NCI-H345 (cell line): ENCODE results near the gene CELF6.
A peak's percentile ranks its signal among the peaks of the same experiment; 100 is the strongest.
"Not testable (repeated sequence)": the region's sequence is repeated elsewhere in the genome, so short reads cannot be mapped to it uniquely, and the experiment has no call there.

Experiments used
- DNase-seq: peaks from one replicate; lab custom pipeline; 2025; lab: John Stamatoyannopoulos, UW

The CELF6 gene

DNA sequence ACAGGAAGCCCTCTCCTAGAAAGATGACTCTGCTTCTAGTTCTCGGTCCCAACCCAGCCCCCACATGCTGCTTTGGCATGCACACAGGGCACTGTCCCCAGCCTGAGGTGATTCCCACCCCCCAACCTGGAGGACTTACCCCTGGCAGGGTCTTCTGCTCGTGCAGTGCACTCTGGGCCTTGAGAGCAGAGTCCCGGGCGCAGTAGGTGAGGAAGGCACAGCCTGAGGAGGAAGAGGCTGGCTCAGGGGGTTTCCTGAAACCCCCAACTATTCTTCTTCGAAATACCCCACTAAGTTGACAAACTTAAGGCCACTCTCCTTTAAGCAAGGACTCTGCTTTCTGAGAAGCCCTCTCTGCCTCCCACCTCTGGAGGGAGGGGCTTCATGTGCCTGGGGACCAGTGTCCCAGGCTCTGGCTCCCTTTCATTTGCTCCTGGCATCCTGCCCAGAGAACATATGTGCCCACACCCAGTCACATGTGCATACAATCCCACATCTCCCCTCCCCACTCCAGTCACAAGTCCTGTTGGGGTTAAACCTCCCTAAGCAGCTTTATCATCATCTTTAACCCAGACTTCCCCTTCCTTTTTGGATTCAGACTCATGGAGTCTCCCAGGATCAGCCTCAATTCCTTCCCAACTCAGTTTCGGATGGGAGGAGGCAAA is 4.1 kb downstream of the CELF6 start:
- peak; percentile 75 for DNase-seq

GRCh38 chr15:72313881-72314280 is 6.1 kb downstream of the CELF6 start:
- DNase-seq: no peak

DNA sequence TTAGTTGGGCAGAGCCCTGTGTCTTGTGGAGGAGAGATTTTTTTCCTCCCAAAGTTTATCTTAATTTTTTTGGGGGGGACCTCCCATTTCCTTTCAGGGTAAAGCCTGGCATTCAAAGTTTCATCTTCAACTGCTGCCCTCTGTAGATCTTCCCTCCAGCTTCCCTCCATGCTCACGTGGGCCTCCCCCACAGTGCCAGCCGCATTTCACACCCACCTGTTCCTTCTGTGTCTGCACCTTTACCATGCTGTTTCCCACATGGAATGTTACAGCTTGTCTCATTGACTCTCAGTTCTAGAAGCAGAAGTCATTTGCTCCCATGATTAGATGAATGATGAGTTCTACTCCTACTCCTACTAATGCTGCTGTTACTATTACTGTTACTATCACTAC is 6.5 kb downstream of the CELF6 start:
- DNase-seq: no peak

- peak; percentile 48 for DNase-seq
These were observed 7.1 kb downstream of the CELF6 start for GRCh38 chr15:72312605-72313447.

GRCh38 chr15:72307026-72307425 is 12.9 kb downstream of the CELF6 start:
- no peak for DNase-seq

- DNase-seq: no peak
These were observed 13.7 kb downstream of the CELF6 start for GRCh38 chr15:72306211-72306785.

GRCh38 chr15:72304596-72304995 is 15.4 kb downstream of the CELF6 start:
- no peak for DNase-seq

DNA sequence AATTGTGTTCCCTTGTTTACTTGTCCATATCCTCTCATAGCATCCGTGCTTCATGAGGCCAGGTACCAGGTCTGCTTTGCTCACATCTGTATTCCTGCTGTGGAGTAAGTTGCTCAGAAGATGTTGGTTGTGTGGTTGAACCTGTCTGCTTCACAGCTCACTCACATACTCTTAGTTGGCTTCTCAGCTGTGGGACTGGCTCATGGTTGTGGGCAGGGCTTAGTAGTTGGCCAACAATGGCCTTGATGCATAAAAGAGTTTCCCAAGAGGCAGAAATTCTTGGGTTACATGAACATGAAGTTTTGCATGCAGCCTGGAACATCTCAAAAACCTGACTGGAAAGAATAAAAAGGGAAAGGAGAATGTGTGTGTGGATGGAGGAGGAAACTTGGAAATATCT is 17.0 kb downstream of the CELF6 start:
- no peak for DNase-seq

GRCh38 chr15:72289597-72290325 is 30.2 kb downstream of the CELF6 start:
- DNase-seq: no peak

DNA sequence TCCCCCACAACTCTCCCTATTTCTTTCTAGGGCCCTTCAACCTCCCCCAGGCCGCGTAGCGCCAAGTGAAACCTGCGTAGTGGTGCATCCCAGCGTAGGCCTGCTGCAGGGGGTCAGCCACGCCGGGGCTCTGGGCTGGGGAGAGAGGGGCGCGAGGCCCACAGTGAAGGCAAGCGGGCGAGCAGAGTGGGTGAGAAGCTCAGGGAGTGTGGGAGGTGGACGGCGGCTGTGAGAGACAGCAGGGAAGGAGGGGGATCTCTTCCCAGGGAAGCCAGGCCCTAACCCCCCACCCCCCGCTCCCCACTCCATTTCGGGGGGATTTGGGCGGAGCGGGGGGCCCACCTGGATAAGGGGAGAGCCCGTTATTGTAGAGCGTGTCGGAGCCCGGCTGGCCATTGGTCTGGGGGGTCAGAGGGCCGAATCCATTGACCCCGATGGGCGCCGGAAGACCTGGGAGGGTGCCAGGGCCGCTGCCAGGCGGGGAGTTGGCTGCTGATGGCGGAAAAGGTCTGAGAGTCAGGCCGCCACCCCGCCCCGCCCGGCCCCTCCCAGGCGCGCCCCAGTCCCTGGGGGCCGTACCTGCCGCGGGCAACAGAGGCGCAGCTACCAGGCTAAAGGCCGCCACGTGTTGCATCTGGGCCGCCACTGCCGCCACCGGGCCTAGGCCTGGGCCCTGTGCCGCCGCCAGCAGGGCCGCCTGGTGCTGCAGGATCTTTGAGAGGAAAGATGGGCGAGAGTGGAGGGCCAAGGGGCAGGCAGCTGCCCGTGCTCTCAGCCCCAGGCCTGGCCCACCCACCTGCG is 31.0 kb downstream of the CELF6 start:
- no peak for DNase-seq

DNA sequence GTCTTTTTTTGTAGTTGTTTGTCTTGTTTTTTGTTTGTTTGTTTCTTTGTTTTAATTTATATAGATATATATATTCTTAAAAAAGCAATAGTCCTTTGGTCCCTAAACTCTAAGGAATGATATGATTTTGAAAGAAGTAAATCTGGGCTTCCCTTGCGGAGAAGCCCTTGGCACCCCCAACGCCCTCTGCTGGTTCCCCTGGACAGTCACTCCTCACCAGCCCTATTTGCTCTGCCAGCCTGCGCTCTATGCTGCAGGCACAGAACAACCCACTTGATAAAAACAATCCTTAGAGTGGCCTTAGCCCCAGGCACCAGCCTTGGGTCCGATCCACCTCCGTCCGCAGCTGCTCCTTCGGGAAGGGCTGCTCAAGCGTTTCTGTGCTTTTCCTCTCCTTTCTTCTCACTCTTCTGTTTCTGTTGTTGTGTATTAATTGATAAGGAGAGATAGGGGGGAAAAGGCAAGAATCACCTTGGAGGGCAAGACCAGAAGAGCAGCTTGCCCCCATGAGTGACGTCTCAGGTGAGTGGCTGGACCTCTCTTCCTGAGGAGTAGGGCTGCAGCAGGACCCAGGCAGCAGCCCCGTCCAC is 33.9 kb downstream of the CELF6 start:
- DNase-seq: no peak

DNA sequence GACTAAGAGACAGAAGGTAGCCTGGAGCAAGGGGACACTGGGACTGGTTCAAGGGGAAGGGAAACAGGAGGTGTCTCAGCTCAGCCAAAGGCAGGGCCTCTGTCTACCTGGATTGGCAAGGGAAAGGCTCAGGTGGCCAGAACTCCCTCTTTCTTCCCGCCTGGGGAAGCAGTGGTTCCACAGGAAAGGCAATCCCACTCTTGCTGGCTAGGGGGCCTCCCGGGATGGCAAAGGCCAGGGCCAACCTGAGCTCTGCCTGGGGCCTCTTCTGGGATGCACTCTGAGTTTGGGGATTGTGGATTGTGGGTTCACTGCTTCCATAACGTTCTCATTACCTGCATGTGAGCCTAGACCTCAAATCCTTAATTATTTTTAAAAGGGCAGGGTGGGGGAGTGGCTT is 34.6 kb downstream of the CELF6 start:
- DNase-seq: no peak

GRCh38 chr15:72284781-72285180 is 35.2 kb downstream of the CELF6 start:
- no peak for DNase-seq

DNA sequence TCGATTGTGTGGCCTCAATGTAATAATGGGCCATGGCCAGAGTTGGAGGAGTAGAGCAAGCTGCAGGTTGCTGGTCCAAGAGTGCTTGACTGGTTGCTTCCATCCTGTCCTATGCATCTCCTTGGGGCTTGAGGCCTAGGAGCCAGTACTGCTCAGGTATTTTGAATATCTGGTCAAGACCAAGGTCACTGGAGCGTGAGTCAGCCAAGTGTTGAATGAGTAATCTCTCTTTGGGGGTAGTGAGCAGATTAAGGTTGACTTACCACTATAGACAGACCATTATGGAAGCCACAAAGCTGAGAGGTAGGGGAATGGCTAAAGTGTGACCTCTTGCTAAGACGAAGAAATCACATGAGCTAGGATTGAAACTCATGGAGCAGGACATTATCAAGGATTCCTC is 38.2 kb downstream of the CELF6 start:
- no peak for DNase-seq

DNA sequence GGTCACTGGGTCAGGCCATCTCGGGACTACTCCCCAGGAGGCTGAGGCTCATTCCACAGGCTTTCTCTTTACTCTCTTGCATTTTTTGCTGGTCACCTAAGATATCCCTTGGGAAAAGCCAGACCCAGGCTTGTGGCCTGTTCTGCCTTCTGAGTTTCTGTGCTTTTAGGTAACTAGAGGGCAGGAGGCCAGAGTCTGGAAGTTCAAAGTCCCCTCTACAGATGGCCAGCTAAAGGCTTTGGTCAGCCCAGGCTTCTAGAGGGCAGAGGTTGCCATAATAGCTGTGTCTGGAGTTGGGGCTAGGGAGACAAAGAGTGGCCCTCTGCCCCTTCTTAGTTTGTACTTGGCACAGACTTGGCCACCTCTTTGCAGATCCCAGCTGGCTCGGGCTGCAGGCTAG is 39.2 kb downstream of the CELF6 start:
- no peak for DNase-seq

GRCh38 chr15:72278737-72279136 is 41.2 kb downstream of the CELF6 start:
- no peak for DNase-seq

GRCh38 chr15:72276326-72276700 is 43.6 kb downstream of the CELF6 start:
- no peak for DNase-seq

DNA sequence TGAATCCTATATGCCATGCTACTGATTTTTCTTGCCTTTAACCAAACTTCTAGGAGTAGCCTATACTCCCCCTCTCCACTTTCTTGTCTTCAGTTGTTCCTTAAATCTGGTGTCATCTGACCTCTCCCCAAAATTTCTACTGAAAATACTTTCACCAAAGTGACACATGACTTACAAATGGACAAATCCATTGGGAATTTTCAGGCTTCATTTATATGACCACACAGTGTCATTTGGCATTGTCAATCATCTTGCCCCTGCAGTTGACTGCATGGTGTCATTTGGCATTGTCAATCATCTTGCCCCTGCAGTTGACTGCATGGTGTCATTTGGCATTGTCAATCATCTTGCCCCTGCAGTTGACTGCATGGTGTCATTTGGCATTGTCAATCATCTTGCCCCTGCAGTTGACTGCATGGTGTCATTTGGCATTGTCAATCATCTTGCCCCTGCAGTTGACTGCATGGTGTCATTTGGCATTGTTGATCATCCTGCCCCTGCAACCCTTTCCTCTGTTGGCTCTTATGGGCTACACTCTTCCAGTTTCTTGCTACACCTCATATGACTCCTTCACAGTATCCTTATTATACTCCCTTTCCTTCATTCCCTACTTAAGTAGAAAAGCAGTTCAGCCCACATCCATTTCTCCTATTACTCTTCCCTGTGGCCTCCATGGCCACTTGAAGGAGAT is 44.2 kb downstream of the CELF6 start:
- DNase-seq: not testable (repeated sequence)

- DNase-seq: no peak
These were observed 47.0 kb downstream of the CELF6 start for GRCh38 chr15:72272997-72273352.

GRCh38 chr15:72272213-72272996 is 47.6 kb downstream of the CELF6 start, which contains the start of gene PARP6:
TSS of gene PARP6 (minus strand) at chr15:72272554. CDS start at chr15:72267477, 5,077 bp downstream.
- peak; percentile 94 for DNase-seq
